ENCODE results near the gene IL17RE.
A peak's percentile ranks its signal among the peaks of the same experiment; 100 is the strongest.

IL17RE gene

DNA sequence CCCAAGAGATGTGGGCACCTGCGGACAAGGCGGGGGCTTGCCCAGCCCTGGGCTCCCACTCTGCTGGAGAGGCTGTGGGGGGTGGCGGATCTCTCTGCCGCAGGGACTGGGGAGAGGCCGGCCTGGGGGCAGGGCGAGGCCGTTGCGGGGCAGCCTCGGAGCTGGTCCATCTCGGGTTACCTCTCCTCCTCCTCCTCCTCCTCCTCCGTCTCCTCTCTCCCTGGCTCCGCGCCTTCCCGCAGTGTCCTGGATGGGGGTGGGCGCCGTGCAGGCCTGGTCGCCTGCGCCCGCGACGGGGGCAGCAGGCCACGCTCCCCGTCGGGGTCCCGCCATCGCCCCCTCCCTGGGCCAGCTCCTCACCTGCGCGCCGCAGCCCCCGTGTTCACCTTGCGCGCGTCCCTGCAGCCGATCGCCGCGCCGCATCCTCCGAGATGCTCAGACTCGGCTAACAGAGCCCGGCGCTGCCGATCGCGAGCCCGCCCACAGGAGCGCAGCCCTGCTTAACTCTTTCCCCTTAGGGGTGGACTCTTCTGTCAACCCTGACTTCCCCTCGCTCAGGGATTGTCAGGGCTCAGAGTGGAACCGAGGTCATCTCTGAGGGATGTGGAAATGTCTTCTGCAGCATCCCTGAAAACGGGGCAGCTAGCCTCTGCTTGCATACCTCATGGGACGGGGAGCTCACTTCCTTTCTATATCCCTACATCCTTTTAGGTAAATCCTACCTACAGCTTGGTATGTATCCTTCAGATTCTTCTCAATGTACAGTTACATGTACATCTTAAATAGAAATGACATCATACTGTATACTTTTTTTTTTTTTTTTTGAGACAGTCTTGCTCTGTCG lies 49.5 kb downstream of the IL17RE start, which contains the start of gene PRRT3:
Gene PRRT3, minus strand, starts transcription at position 447 of the 844 bp plus-strand sequence. CDS start 2,293 bp downstream, outside the sequence.
- peak in 1 of 2 experiments; percentile 29 for DNase-seq (ENCODE audit: low read depth in 1 of 2, low spot score in 1 of 2)
- TF ChIP-seq, protein P1, sequence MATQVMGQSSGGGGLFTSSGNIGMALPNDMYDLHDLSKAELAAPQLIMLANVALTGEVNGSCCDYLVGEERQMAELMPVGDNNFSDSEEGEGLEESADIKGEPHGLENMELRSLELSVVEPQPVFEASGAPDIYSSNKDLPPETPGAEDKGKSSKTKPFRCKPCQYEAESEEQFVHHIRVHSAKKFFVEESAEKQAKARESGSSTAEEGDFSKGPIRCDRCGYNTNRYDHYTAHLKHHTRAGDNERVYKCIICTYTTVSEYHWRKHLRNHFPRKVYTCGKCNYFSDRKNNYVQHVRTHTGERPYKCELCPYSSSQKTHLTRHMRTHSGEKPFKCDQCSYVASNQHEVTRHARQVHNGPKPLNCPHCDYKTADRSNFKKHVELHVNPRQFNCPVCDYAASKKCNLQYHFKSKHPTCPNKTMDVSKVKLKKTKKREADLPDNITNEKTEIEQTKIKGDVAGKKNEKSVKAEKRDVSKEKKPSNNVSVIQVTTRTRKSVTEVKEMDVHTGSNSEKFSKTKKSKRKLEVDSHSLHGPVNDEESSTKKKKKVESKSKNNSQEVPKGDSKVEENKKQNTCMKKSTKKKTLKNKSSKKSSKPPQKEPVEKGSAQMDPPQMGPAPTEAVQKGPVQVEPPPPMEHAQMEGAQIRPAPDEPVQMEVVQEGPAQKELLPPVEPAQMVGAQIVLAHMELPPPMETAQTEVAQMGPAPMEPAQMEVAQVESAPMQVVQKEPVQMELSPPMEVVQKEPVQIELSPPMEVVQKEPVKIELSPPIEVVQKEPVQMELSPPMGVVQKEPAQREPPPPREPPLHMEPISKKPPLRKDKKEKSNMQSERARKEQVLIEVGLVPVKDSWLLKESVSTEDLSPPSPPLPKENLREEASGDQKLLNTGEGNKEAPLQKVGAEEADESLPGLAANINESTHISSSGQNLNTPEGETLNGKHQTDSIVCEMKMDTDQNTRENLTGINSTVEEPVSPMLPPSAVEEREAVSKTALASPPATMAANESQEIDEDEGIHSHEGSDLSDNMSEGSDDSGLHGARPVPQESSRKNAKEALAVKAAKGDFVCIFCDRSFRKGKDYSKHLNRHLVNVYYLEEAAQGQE (IDR thresholded peaks at IDR 0.05; ENCODE audit: insufficient replicate concordance, low read depth) = no peak
- TF ChIP-seq POLR2AphosphoS5 (IDR thresholded peaks at IDR 0.05; ENCODE audit: low read depth) (no peak), SPI1 (IDR thresholded peaks at IDR 0.05; ENCODE audit: borderline replicate concordance, low read depth) (peak; percentile 15; the same call in 1 of the 2 replicates)
- H3K4me3 ChIP-seq (replicated peaks; ENCODE audit: insufficient read depth, low read length) = peak within 1 kb of the TSS; percentile 28
- H3K27ac ChIP-seq (replicated peaks) = no peak within 1 kb of the TSS
- no peaks in the 10 kb centered on the region for H3K27me3 ChIP-seq (ENCODE audit: insufficient read depth, poor library complexity, severe bottlenecking)

DNA sequence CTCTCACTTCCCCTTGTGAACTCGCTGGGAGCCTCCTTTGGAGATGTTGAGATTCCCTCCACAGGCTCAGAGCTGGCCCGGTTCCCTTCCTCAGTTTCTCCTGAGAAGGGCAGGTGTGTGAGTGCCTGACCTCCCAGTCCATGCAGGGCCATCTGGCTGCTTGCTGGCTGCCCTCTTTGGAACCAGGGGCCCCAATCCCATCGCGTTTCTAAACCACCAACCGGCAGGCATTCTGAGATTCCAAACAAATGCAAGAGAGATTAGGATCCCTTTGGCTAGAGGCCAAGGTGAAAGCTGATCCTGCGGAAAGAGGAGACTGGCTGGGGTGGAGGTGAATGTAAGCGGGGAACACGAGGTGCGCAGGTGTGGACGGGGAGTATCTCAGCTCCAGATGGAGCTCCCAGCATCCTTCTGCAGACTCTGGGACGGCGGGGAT lies 52.4 kb downstream of the IL17RE start:
- Histone ChIP-seq H3K27ac (replicated peaks) (no peak overlapping the region), H3K4me3 (replicated peaks; ENCODE audit: insufficient read depth, low read length) (no peak overlapping the region), H3K27me3 (ENCODE audit: insufficient read depth, poor library complexity, severe bottlenecking) (no peaks in the 10 kb centered on the region)
- TF ChIP-seq, protein P2, sequence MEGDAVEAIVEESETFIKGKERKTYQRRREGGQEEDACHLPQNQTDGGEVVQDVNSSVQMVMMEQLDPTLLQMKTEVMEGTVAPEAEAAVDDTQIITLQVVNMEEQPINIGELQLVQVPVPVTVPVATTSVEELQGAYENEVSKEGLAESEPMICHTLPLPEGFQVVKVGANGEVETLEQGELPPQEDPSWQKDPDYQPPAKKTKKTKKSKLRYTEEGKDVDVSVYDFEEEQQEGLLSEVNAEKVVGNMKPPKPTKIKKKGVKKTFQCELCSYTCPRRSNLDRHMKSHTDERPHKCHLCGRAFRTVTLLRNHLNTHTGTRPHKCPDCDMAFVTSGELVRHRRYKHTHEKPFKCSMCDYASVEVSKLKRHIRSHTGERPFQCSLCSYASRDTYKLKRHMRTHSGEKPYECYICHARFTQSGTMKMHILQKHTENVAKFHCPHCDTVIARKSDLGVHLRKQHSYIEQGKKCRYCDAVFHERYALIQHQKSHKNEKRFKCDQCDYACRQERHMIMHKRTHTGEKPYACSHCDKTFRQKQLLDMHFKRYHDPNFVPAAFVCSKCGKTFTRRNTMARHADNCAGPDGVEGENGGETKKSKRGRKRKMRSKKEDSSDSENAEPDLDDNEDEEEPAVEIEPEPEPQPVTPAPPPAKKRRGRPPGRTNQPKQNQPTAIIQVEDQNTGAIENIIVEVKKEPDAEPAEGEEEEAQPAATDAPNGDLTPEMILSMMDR (IDR thresholded peaks at IDR 0.05; ENCODE audit: insufficient read depth, low read length) = no peak
- TF ChIP-seq, protein P1 (IDR thresholded peaks at IDR 0.05; ENCODE audit: insufficient replicate concordance, low read depth) = no peak
- TF ChIP-seq POLR2AphosphoS5 (IDR thresholded peaks at IDR 0.05; ENCODE audit: low read depth) (no peak), SPI1 (IDR thresholded peaks at IDR 0.05; ENCODE audit: borderline replicate concordance, low read depth) (no peak)
- no peak for DNase-seq (ENCODE audit: low read depth in 1 of 2, low spot score in 1 of 2)

DNA sequence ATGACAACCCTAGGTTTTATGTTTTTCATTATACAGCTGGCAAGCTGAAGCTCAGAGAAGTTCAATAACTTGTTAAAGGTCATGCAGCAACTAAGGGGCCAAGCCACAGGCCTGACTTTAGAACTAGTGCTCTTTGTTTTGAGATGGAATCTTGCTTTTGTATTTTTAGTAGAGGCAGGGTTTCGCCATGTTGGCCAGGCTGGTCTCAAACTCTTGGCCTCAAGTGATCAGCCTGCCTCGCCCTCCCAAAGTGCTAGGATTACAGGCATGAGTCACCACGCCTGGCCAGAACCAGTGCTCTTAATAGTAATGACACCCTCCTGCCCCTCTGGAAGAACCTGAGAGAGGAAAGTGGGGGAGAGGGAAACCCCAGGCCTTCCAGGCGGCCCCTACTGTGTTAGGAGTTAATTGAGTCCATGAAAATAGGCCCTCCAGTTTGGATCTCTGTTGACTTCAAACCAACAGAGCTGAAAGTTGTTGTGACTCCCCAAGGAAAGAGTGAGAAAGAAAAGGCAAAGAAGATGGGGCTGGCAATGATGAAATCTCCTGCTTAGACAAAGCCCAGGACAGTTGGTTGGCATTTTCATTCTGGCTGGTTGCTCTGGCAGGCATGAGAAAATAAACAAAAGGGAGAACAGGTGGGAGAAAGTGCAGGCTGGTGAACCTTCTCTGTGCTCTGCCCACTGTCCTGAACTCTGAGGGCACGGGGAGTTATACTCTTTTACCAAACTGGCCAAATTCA lies 53.1 kb downstream of the IL17RE start:
- DNase-seq (ENCODE audit: low read depth in 1 of 2, low spot score in 1 of 2) = no peak
- Histone ChIP-seq H3K27me3 (ENCODE audit: insufficient read depth, poor library complexity, severe bottlenecking) (no peaks in the 10 kb centered on the region), H3K27ac (replicated peaks) (no peak overlapping the region), H3K4me3 (replicated peaks; ENCODE audit: insufficient read depth, low read length) (no peak overlapping the region)
- TF ChIP-seq POLR2AphosphoS5 (IDR thresholded peaks at IDR 0.05; ENCODE audit: low read depth) (no peak), SPI1 (IDR thresholded peaks at IDR 0.05; ENCODE audit: borderline replicate concordance, low read depth) (no peak), GABPA (IDR thresholded peaks at IDR 0.05; ENCODE audit: low read depth) (no peak)
- TF ChIP-seq, protein P2 (IDR thresholded peaks at IDR 0.05; ENCODE audit: insufficient read depth, low read length) = no peak
- TF ChIP-seq, protein P1 (IDR thresholded peaks at IDR 0.05; ENCODE audit: insufficient replicate concordance, low read depth) = no peak

Measured in HL-60 (cell line).